Muscle of leg (tissue), 11 donors: ENCODE data around the gene REEP6. TPM values are rescaled to one million over a fixed set of nuclear protein-coding genes. Genes with fewer than 3 reads are reported as not detected.

ENCODE experiments used
- DNase-seq: peaks from one replicate; pipeline ENCODE4 v3.0.0; 2013
- H3K27ac ChIP-seq: one replicate; pipeline ENCODE4 v1.5.1; 2013; ENCODE audit warnings: mild to moderate bottlenecking, low read length, control low read depth
- H3K27me3 ChIP-seq: one replicate; pipeline ENCODE4 v1.6.1; 2013; ENCODE audit warnings: low read length; ENCODE audit not compliant: control insufficient read depth, insufficient read depth
- H3K36me3 ChIP-seq: one replicate; pipeline ENCODE4 v1.6.1; 2013; ENCODE audit warnings: low read length; ENCODE audit not compliant: control insufficient read depth, insufficient read depth
- H3K4me1 ChIP-seq: one replicate; pipeline ENCODE4 v1.6.1; 2013; ENCODE audit warnings: low read length; ENCODE audit not compliant: control insufficient read depth, insufficient read depth
- H3K4me3 ChIP-seq: one replicate; pipeline ENCODE4 v1.5.1; 2013; ENCODE audit warnings: low read length, control low read depth
- H3K9me3 ChIP-seq: replicated peaks from 2 replicates; pipeline ENCODE4 v1.6.1; 2013; ENCODE audit warnings: low read depth, low read length; ENCODE audit not compliant: control insufficient read depth
- WGBS: methylation state at CpG from one replicate; pipeline ENCODE4 v1.1.5; 2013; ENCODE audit warnings: missing lambda C conversion rate; ENCODE audit not compliant: insufficient coverage; 5-methylcytosine and 5-hydroxymethylcytosine counted together
- polyA plus RNA-seq, 8 donors: library from polyadenylated mRNA; unstranded; fragments of 120-200 nt; gene quantifications; one replicate each; pipeline versions ENCODE4 v1.2.1 to v1.2.3, GENCODE V29; 2013; ENCODE audit warnings: inconsistent platforms in 1 of 8, low replicate concordance in 1 of 8; ENCODE audit not compliant: insufficient read length in 8 of 8, insufficient read depth in 1 of 8
- total RNA-seq: library from RNA; stranded (reverse); fragments of 120-200 nt; gene quantifications from one replicate; pipeline ENCODE4 v1.2.4, GENCODE V29; 2013

Gene REEP6
- total and polyA plus RNA-seq, 9 donors: 0.58 to 11.9 (median 1.8) TPM

DNA sequence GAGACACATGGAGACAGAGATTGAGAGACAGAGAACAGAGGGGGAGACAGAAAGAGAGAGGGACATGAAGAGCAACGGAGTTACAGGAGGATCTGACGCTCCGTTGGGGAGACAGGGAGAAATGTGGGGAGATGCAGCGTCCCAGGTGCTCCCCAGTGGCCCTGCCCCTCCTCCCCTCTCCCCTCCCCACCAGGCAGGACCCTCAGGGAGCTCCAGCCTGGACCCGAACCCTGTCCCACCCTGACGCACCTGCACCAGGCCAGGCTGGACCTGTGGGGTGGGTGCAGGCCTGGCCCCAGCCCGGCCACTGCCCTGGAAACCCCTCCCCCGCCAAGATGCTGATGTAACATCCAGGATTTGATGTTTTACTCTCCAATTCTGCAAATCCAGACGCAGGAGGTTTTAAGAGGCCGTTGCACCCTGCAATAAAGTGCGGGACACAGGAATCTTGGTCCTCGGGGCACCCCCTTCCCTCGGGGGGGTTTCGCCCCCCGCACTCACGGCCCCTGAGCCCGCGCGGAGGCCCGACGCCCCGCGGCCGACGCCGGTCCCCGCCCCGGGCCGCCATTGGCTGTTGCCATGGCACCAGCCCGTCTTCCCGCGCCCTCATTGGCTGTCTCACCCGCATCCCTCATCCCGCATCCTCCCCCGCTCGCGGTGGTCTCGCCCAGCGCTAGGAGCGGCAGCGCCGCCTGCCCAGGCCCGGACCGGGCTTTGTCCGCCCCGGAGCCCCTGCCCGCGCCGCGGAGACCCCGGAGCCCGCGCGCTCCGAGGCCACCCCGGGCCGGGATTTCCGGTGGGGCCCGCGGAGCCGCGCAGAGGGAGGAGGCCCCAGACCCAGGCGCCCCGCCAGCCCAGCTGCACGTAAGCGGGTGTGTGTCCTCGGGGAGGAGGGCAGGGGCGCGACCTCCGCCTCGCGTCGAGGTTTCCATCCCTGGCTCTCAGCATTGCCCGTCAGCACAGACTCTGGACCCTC is 41.2 kb upstream of the REEP6 start, which contains the start of gene APC2:
APC2 (plus strand) TSS at position 655 of the 976 bp plus-strand sequence. CDS start 2,881 bp downstream, outside the sequence.
- 2% methylated on average over 69 of the region's 74 CpGs for WGBS
- Histone ChIP-seq H3K36me3 (no peaks in the 10 kb centered on the region), H3K4me1 (peaks cover 42% of the 10 kb centered on the region), H3K27me3 (peaks cover 95% of the 10 kb centered on the region), H3K9me3 (no peaks in the 10 kb centered on the region), H3K4me3 (no peak within 1 kb of the TSS), H3K27ac (no peak within 1 kb of the TSS)
- DNase-seq: no peak

DNA sequence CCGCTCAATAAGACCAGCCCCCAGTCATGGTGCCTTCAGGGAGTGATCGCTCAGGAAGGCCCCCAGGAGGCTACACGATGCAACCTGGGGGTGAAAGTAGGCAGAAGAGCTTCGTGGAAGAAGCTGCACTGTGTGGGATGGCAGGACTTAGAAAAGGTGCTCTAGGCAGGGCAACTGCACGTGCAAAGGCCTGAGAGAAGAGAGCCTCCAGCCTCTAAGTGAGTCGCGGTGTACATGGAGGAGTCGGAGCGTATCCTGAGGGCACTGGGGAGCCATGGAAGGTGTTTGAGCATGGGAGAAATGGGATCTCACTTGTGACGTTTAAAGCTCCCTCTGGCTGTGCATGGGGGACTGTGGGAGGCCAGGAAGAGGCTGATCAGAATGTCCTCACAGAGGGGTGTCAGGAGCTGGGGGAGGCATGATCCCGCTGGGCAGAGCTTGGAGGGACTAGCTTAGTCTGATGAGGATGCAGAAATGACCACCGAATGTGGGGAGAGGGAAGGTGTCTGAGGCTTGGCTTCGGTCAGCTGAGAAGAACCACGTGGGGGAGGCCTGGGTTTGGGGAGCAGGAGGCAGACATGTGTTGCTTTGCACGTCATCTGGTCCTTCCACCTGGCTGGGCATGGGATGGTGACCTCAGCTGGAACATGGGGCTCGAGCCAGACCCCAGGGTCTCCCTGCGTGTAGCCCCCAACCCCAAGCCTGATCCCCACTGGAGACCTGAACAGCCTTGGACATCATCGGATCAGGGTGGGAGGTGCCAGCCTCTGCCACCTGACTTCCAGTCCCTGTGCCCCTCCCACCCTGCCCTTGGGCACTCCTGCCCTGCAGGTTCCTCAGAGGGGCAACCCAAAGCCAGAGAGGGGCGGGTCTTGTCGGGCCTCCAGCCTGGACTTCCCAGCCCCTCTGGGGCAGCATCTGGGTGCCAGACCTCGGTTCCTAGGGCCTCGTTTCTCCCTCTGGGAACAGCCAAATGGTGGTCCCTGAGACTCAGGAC is 39.9 kb upstream of the REEP6 start:
- DNase-seq: no peak
- Histone ChIP-seq H3K9me3 (no peaks in the 10 kb centered on the region), H3K4me1 (peaks cover 38% of the 10 kb centered on the region), H3K27ac (no peak overlapping the region), H3K36me3 (no peaks in the 10 kb centered on the region), H3K4me3 (no peak overlapping the region), H3K27me3 (peaks cover 96% of the 10 kb centered on the region)
- 51% methylated on average over 17 of the region's 22 CpGs for WGBS

DNA sequence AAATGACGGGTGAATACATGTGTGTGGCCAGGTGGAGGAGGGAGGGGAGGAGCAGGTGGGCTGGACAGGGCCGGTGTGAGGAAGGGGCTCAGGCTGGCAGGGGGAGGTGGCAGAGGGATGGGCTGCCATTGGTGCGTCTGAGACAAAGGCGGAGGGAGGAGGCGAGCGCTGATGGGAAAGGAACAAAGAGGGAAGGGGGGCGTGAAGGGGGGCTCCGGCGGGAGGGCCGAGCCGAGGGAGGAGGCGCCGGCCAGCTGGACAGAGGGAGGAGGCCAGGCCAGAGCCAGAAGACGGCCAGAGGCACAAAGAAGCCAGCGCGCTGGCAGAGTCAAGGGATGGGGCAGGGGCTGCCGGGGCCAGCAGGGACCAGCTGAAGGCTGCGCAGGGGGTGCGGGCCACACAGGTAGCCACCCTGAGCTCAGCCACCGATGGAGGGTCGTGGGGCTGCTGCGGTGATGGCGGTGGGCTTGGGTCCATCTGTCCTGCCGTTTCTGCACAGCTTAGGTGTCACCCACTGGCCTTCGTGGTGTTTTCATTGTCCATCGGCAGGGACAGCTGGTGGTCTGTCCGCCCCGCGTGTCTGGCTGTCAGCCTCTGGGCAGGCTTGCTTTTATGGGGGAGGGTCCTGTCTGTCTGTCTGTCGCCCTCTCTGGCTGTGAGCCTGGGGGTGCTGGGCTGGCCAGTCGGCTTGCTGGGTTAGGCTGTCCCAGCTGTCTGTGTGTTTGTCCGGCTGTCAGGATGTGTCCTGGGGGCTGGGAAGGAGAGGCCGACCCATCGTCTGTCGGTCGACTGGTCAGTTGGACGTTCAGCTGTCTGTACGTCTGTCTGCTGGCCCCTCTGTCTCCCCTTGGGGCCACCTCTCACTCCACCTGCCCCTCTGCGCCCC is 38.8 kb upstream of the REEP6 start:
- Histone ChIP-seq H3K4me1 (peaks cover 34% of the 10 kb centered on the region), H3K27me3 (peaks cover 97% of the 10 kb centered on the region), H3K36me3 (no peaks in the 10 kb centered on the region), H3K9me3 (no peaks in the 10 kb centered on the region), H3K27ac (no peak overlapping the region), H3K4me3 (no peak overlapping the region)
- WGBS: 29% methylated on average over 36 of the region's 39 CpGs
- no peak for DNase-seq

DNA sequence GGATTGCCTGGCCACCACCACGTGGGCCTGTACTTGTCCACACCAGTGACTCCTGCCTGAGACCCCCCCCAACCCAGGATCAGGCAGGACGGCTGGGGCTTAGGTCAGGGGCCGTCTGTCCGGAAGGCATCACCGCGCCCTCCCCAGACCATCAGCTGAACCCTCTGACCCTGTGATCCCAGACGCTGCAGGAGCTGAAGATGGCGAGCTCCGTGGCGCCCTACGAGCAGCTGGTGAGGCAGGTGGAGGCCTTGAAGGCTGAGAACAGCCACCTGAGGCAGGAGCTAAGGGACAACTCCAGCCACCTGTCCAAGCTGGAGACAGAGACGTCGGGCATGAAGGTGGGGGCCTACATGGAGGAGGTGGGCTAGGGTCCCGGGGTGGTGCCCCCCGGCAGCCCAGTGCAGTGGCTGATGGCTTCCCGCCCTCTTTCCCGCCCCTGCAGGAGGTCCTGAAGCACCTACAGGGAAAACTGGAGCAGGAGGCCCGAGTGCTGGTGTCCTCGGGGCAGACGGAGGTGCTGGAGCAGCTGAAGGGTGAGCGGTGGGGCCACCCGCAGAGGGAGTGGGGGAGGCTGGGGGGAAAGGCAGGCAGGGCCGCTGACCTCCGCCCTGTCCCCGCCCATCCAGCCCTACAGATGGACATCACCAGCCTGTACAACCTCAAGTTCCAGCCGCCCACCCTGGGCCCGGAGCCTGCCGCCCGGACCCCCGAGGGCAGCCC is 38.0 kb upstream of the REEP6 start:
- no peaks in the 10 kb centered on the region for H3K9me3 ChIP-seq
- H3K27ac ChIP-seq: no peak overlapping the region
- H3K36me3 ChIP-seq: no peaks in the 10 kb centered on the region
- DNase-seq: no peak
- WGBS: 48% methylated on average over 24 of the region's 30 CpGs
- no peak overlapping the region for H3K4me3 ChIP-seq
- peaks cover 34% of the 10 kb centered on the region for H3K4me1 ChIP-seq
- H3K27me3 ChIP-seq: peaks cover 97% of the 10 kb centered on the region

DNA sequence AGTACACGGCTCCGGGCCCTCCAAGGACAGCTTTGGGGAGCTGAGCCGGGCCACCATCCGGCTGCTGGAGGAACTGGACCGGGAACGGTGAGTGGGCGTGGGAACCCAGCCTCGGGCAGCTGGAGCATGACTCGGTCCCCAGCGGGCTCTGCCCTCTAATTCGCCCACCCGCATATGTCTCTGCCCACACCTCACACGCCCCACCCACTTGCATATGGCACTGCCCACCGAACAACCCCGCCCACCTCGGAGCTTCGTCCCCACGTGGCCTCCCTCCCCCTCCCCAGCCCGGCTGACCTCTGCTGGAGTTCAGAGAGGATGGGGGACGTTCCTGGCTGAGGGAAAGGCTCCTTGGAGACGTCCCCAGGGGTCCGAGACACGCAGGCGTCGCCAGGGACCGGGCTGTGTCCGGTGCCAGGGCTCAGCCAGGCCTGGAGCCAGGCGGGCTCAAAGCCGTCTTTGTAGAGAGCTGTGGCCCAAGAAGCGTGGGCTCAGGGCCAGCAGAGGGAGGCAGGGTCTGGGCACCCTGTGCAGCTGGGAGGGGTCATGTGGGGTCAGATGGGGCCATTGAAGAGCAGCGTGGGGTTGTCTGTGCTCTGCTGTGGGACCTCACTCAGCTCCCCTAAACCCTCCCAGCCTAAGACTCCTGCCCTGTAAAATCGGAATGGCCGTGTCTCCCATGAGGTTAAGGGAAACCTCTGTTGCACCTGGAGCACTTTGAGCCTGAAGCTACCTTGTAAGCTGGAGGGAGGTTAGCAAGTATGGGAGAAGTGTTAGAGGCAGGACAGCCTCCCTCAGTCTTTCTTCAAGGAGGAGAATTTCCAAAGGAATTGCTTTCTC is 37.2 kb upstream of the REEP6 start:
- peaks cover 34% of the 10 kb centered on the region for H3K4me1 ChIP-seq
- H3K27ac ChIP-seq: no peak overlapping the region
- no peak overlapping the region for H3K4me3 ChIP-seq
- no peak for DNase-seq
- no peaks in the 10 kb centered on the region for H3K9me3 ChIP-seq
- H3K36me3 ChIP-seq: no peaks in the 10 kb centered on the region
- 18% methylated on average over 15 of the region's 33 CpGs for WGBS
- H3K27me3 ChIP-seq: peaks cover 98% of the 10 kb centered on the region

DNA sequence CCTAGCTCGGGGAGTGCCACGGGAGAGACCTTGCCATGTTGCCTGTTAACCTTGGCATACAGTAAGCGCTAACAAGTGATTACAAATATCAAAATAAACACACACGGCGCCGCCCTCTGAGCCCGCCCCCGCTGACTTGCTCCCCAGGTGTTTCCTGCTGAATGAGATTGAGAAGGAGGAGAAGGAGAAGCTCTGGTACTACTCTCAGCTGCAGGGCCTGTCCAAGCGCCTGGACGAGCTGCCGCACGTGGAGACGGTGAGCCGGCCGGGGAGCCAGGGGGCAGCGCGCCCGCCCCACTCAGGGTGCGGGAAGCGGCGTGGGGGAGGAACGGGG is 36.0 kb upstream of the REEP6 start:
- 3% methylated on average over 17 of the region's 22 CpGs for WGBS
- Histone ChIP-seq H3K36me3 (no peaks in the 10 kb centered on the region), H3K27ac (no peak overlapping the region), H3K4me3 (no peak overlapping the region), H3K27me3 (peaks cover 92% of the 10 kb centered on the region), H3K4me1 (peaks cover 31% of the 10 kb centered on the region), H3K9me3 (no peaks in the 10 kb centered on the region)
- DNase-seq: no peak

DNA sequence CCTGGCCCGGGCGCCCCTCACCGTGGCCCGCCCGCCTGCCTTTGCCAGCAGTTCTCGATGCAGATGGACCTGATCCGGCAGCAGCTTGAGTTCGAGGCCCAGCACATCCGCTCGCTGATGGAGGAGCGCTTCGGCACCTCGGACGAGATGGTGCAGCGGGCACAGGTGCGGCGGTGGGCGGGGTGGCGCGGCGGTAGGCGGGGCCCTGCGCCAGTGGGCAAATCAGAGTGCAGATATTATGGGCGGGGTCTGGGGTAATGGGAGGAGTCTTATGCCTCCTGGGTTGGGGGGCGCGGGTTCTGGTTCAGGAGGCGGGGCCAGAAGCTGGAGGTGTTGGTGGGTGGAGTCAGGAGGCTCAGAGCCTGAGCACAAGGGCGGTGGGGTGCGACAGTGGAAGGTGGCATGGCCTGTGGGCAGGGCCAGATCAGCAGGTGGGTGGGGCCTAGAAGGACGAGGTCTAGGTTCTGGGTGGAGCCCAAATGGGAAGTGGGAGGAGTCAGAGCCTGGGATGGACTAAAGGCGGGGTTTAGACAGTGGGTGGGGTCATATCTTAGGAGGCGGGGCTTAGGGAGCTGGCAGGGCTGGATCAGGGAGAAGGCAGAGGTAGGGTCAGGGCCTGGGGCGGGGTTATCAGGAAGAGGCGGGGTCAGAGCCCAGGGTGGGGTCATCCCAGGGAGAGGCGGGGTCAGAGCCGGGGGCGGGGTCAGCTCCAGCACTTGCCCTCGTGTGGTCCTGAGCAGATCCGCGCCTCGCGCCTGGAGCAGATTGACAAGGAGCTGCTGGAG is 35.5 kb upstream of the REEP6 start:
- Histone ChIP-seq H3K4me3 (no peak overlapping the region), H3K27me3 (peaks cover 87% of the 10 kb centered on the region), H3K36me3 (peaks cover 4% of the 10 kb centered on the region), H3K27ac (no peak overlapping the region), H3K9me3 (no peaks in the 10 kb centered on the region), H3K4me1 (peaks cover 28% of the 10 kb centered on the region)
- WGBS: 3% methylated on average over 41 of the region's 42 CpGs
- DNase-seq: no peak
